Right lobe of liver (tissue), 4 donors: ENCODE measurements around the gene WDPCP.

Source experiments
- POLR2A ChIP-seq: fragments of 450-650 bp; IDR thresholded peaks from one replicate; pipeline ENCODE4 v1.6.1; 2017; ENCODE audit warnings: antibody characterized with exemption, mild to moderate bottlenecking
- TF ChIP-seq, protein P1 (sequence below), 4 donors: fragments of 200-600 bp in 3 of 4; fragments of 450-650 bp in 1 of 4; IDR thresholded peaks; one replicate each; pipeline versions ENCODE4 v1.5.1 to v1.8.0; 2016 to 2022; ENCODE audit warnings: antibody characterized with exemption in 4 of 4, mild to moderate bottlenecking in 2 of 4
- donor health status: DM: no; HTN: no; CAD: no.
- donor health status: DM: no; HTN: no; CAD: no.
- donor health status: DM: no; HTN: yes; CAD: no.

- TF ChIP-seq, protein P1, sequence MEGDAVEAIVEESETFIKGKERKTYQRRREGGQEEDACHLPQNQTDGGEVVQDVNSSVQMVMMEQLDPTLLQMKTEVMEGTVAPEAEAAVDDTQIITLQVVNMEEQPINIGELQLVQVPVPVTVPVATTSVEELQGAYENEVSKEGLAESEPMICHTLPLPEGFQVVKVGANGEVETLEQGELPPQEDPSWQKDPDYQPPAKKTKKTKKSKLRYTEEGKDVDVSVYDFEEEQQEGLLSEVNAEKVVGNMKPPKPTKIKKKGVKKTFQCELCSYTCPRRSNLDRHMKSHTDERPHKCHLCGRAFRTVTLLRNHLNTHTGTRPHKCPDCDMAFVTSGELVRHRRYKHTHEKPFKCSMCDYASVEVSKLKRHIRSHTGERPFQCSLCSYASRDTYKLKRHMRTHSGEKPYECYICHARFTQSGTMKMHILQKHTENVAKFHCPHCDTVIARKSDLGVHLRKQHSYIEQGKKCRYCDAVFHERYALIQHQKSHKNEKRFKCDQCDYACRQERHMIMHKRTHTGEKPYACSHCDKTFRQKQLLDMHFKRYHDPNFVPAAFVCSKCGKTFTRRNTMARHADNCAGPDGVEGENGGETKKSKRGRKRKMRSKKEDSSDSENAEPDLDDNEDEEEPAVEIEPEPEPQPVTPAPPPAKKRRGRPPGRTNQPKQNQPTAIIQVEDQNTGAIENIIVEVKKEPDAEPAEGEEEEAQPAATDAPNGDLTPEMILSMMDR (IDR thresholded peaks at IDR 0.05): no peak
- no peak for TF ChIP-seq POLR2A
Measured at GRCh38 chr2:63628403-63628942, 40.2 kb upstream of the WDPCP start.
